Smooth muscle cell (in vitro differentiated cells): ENCODE data around the gene TAS2R46. TPM values are rescaled to one million over a fixed set of nuclear protein-coding genes. Genes with fewer than 3 reads are reported as not detected.
"Not testable (repeated sequence)": the region's sequence is repeated elsewhere in the genome, so short reads cannot be mapped to it uniquely, and the experiment has no call there.

Experiments
- DNase-seq: peaks from one replicate; lab custom pipeline; 2025; ENCODE audit not compliant: unreplicated experiment; lab: John Stamatoyannopoulos, UW
- H2AFZ ChIP-seq: fragments of 200-600 bp; sonication (generic); 2 replicates; pipeline ENCODE4 v1.6.0; 2016; ENCODE audit warnings: antibody characterized with exemption, low read depth, mild to moderate bottlenecking
- H3F3A ChIP-seq: fragments of 200-600 bp; sonication (generic); 2 replicates; pipeline ENCODE4 v1.6.0; 2017; ENCODE audit warnings: antibody characterized with exemption, low read depth
- H3K27ac ChIP-seq: fragments of 200-600 bp; sonication (generic); 2 replicates; pipeline ENCODE4 v1.5.1; 2016; ENCODE audit warnings: low read depth, mild to moderate bottlenecking
- H3K27me3 ChIP-seq: fragments of 200-600 bp; sonication (generic); 2 replicates; pipeline ENCODE4 v1.6.1; 2016; ENCODE audit warnings: low read depth, mild to moderate bottlenecking
- H3K36me3 ChIP-seq: fragments of 200-600 bp; sonication (generic); 2 replicates; pipeline ENCODE4 v1.5.1; 2016; ENCODE audit warnings: low read depth
- H3K4me1 ChIP-seq: fragments of 200-600 bp; sonication (generic); 2 replicates; pipeline ENCODE4 v1.5.1; 2016; ENCODE audit warnings: low read depth
- H3K4me2 ChIP-seq: fragments of 200-600 bp; sonication (generic); 2 replicates; pipeline ENCODE4 v1.6.0; 2016; ENCODE audit warnings: mild to moderate bottlenecking
- H3K4me3 ChIP-seq: fragments of 200-600 bp; sonication (generic); 2 replicates; pipeline ENCODE4 v1.5.1; 2016; ENCODE audit warnings: mild to moderate bottlenecking
- H3K79me2 ChIP-seq: fragments of 200-600 bp; sonication (generic); 2 replicates; pipeline ENCODE4 v1.6.0; 2016; ENCODE audit warnings: low read depth, mild to moderate bottlenecking
- H3K9ac ChIP-seq: fragments of 200-600 bp; sonication (generic); 2 replicates; pipeline ENCODE4 v1.6.0; 2016; ENCODE audit warnings: low read depth
- H3K9me3 ChIP-seq: fragments of 200-600 bp; sonication (generic); replicated peaks from 2 replicates; pipeline ENCODE4 v1.5.1; 2016; ENCODE audit warnings: low read depth
- H4K20me1 ChIP-seq: fragments of 200-600 bp; sonication (generic); 2 replicates; pipeline ENCODE4 v1.6.0; 2016; ENCODE audit warnings: low read depth
- WGBS: methylation state at CpG from one replicate; pipeline ENCODE4 v1.1.7; 2016; ENCODE audit warnings: low lambda C conversion rate; 5-methylcytosine and 5-hydroxymethylcytosine counted together
- polyA plus RNA-seq: library from polyadenylated mRNA; unstranded; fragments of >200 nt; fragmentation: Nextera tagmentation; extraction: Ambion mirVana; gene quantifications from 2 replicates; pipeline ENCODE4 v1.2.1, GENCODE V29; 2016
- total RNA-seq: library from RNA; depleted of rRNA; stranded (reverse); fragments of >200 nt; gene quantifications from 2 replicates; pipeline ENCODE4 v1.2.3, GENCODE V29; 2014
- TF ChIP-seq, protein P1 (sequence below): fragments of 200-600 bp; sonication (generic); IDR thresholded peaks from 2 replicates; pipeline ENCODE4 v1.5.1; 2017; ENCODE audit warnings: borderline replicate concordance, mild to moderate bottlenecking, antibody characterized with exemption; ENCODE audit not compliant: insufficient read depth, poor library complexity, severe bottlenecking

TAS2R46 gene, protein sequence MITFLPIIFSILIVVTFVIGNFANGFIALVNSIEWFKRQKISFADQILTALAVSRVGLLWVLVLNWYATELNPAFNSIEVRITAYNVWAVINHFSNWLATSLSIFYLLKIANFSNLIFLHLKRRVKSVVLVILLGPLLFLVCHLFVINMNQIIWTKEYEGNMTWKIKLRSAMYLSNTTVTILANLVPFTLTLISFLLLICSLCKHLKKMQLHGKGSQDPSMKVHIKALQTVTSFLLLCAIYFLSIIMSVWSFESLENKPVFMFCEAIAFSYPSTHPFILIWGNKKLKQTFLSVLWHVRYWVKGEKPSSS
- 3.6 and 5.2 TPM in 2 replicates for total RNA-seq
- not detected in 2 replicates for polyA plus RNA-seq

DNA sequence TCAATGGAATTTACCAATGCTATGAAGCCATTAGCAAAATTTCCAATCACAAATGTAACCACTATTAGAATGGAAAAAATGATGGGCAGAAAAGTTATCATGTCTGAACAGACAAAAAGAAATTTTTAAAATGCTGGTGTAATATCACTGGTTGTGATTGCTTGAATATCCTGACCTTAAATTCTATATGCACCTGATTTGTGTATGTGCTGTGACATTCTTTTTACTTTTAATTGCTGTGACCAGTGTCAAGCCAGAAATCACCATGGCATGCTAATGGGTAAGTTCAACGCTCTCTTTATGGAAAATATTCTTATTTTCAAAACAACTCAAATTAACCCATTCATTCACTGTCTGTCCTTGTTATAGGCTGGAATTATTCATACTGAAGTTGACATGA is at the start of gene TAS2R46:
Gene TAS2R46, minus strand, starts transcription at position 101 of the 400 bp plus-strand sequence. Its CDS starts 0 bp downstream, at position 101.
- H3K36me3 ChIP-seq, H3K4me2 ChIP-seq, H3F3A ChIP-seq, H3K9me3 ChIP-seq, H2AFZ ChIP-seq, H3K9ac ChIP-seq, DNase-seq, H3K4me3 ChIP-seq, H3K4me1 ChIP-seq, H3K27ac ChIP-seq, H3K27me3 ChIP-seq: not testable (repeated sequence)
- peaks cover 36% of the 10 kb centered on the region for H4K20me1 ChIP-seq
- H3K79me2 ChIP-seq: peaks cover 22% of the 10 kb centered on the region
- WGBS: 97% methylated on average over 1 of the region's 1 CpG

DNA sequence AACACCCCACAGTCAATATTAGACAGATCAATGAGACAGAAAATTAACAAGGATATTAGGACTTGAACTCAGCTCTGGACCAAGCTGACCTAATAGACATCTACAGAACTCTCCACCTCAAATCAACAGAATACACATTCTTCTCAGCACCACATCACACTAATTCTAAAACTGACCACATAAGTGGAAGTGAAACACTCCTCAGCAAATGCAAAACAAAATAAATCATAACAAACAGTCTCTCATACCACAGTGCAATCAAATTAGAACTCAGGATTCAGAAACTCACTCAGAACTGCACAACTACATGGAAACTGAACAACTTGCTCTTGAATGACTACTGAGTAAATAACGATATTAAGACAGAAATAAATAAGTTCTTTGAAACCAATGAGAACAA is 49.1 kb upstream of the TAS2R46 start:
- H3K9me3 ChIP-seq, H2AFZ ChIP-seq, H3K36me3 ChIP-seq, DNase-seq, H3F3A ChIP-seq, H3K4me1 ChIP-seq, H4K20me1 ChIP-seq, H3K27ac ChIP-seq, H3K27me3 ChIP-seq, H3K4me3 ChIP-seq, H3K4me2 ChIP-seq, H3K9ac ChIP-seq: not testable (repeated sequence)
- peaks cover 90% of the 10 kb centered on the region for H3K79me2 ChIP-seq
- WGBS: 95% methylated on average over 1 of the region's 1 CpG

DNA sequence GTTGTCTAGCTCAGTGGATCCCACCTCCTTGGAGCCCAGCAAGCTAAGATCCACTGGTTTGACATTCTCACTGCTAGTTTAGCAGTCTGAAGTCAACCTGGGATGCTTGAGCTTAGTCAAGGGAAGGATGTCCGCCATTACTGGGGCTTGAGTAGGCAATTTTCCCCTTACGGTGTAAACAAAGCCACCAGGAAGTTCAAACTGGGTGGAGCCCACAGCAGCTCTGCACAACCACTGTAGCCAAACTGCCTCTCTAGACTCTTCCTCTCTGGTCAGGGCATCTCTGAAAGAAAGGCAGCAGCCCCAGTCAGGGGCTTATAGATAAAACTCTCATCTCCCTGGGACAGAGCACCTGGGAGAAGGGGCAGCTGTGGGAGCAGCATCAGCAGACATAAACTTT is 46.8 kb upstream of the TAS2R46 start:
- Histone ChIP-seq H3K79me2 (peaks cover 78% of the 10 kb centered on the region), H3K4me3 (no peak overlapping the region), H3K4me1 (no peaks in the 10 kb centered on the region), H3K27me3 (no peaks in the 10 kb centered on the region), H3F3A (no peaks in the 10 kb centered on the region), H3K9me3 (no peaks in the 10 kb centered on the region), H3K27ac (no peak overlapping the region), H4K20me1 (peaks cover 4% of the 10 kb centered on the region), H3K36me3 (no peaks in the 10 kb centered on the region), H3K4me2 (no peak overlapping the region), H2AFZ (no peak overlapping the region), H3K9ac (no peak overlapping the region)
- DNase-seq: no peak
- TF ChIP-seq, protein P1, sequence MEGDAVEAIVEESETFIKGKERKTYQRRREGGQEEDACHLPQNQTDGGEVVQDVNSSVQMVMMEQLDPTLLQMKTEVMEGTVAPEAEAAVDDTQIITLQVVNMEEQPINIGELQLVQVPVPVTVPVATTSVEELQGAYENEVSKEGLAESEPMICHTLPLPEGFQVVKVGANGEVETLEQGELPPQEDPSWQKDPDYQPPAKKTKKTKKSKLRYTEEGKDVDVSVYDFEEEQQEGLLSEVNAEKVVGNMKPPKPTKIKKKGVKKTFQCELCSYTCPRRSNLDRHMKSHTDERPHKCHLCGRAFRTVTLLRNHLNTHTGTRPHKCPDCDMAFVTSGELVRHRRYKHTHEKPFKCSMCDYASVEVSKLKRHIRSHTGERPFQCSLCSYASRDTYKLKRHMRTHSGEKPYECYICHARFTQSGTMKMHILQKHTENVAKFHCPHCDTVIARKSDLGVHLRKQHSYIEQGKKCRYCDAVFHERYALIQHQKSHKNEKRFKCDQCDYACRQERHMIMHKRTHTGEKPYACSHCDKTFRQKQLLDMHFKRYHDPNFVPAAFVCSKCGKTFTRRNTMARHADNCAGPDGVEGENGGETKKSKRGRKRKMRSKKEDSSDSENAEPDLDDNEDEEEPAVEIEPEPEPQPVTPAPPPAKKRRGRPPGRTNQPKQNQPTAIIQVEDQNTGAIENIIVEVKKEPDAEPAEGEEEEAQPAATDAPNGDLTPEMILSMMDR: no peak
- 100% methylated on average over 2 of the region's 2 CpGs for WGBS

DNA sequence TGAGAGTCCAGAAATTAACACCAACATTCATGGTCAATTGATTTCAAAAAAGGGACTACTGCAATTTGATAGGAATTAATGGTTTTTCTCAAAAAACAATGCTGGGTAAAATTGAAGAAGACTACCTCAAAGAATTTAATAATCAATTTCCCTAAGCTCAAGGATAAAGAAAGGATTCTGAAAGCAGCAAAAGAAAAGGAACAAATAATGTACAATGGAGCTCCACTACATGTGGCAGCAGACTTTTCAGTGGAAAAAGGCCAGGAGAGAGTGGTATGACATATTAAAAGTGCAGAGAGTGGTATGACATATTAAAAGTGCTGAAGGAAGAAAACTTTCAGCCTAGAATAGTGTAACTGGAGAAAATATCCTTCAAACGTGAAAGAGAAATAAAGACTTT is 45.6 kb upstream of the TAS2R46 start:
- H3K9ac ChIP-seq: no peak overlapping the region
- no peak overlapping the region for H3K4me3 ChIP-seq
- no peaks in the 10 kb centered on the region for H3K36me3 ChIP-seq
- TF ChIP-seq, protein P1: no peak
- H3K27me3 ChIP-seq: no peaks in the 10 kb centered on the region
- H3F3A ChIP-seq: no peaks in the 10 kb centered on the region
- no peaks in the 10 kb centered on the region for H3K4me1 ChIP-seq
- H4K20me1 ChIP-seq: peaks cover 4% of the 10 kb centered on the region
- H3K4me2 ChIP-seq: no peak overlapping the region
- no peak overlapping the region for H3K27ac ChIP-seq
- DNase-seq: no peak
- 79% methylated on average over 1 of the region's 1 CpG for WGBS
- peaks cover 76% of the 10 kb centered on the region for H3K79me2 ChIP-seq
- no peaks in the 10 kb centered on the region for H3K9me3 ChIP-seq
- H2AFZ ChIP-seq: no peak overlapping the region
